ENCODE measurements around the gene NPBWR2.
A peak's percentile ranks its signal among the peaks of the same experiment; 100 is the strongest.

NPBWR2 gene

DNA sequence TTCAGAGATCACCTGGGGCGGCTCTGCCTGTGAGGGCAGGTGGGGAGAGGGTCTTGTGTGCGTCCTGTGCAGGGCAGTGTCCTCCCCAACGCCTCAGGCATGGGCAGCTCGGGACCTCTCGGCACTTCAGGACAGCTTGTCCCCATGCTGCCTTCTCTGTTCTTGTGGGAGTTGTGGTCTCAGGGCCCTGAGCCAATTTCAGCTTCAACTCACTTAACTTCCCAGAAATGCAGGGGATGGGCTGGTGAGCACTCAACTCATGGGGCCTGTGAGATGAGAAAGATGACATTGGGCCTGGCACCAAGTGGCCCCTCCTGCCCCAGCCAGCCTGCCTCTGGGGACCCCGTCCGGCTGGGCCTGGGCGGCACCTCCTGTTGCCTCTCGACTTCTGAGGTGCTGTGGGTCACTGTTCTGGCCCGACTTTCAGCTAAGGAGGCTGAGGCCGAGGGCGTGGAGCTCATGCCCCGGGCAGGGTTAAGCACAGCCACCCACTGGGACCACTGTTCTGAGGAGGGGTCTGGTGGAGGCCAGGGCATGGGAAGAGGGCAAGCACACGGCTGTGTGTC lies 34.8 kb downstream of the NPBWR2 start:
- no peak for DNase-seq
- no peak for ATAC-seq

DNA sequence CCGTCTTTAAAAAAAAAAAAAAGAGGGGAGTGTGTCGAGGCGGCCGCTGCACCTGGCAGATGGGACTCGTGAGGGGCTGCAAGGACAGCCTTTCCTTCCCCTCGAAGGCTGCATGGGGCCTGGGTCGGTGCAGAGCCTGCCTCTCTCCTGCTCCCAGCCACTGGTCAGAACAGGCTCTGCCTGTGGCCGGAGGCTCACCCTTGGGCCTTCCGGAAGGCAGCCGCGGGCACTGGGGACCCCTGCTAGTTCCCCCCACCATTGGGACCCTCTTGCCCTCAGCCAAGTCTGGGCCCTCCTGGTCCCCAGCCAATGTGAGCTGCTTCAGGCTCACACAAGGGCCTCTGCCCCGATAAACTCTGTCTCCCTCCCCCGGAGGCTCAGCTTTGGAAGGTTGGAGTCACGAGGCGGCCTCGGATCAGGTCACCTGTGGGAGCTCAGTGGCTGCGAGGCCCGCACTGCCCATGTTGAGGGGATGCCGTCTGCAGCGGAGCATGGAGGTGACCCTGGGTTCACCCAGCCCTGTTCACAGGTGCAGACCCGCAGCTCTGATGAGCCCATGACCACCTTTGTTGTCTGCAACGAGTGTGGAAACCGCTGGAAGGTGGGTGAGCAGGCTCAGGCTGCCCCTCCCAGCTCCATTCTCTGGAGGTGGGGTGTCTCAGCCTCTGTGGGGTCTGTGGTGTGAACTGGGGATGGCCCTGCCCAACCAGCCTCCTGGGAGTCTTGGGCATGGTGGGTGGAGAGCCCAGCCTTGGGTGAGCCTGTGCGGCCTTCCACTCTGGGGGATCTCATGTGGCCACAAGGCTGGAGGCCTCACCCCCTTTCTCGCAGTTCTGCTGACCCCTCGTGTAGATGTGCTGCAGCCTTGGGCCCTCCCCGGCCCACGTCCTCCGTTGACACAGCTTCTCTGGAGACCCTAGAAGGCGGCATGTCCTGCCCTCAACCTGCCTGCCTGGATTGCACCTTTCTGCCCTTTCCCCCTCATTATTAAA lies 35.7 kb downstream of the NPBWR2 start:
- no peak for DNase-seq
- ATAC-seq: no peak

- ATAC-seq: no peak
These were observed 36.9 kb downstream of the NPBWR2 start for GRCh38 chr20:64070244-64070993.

DNA sequence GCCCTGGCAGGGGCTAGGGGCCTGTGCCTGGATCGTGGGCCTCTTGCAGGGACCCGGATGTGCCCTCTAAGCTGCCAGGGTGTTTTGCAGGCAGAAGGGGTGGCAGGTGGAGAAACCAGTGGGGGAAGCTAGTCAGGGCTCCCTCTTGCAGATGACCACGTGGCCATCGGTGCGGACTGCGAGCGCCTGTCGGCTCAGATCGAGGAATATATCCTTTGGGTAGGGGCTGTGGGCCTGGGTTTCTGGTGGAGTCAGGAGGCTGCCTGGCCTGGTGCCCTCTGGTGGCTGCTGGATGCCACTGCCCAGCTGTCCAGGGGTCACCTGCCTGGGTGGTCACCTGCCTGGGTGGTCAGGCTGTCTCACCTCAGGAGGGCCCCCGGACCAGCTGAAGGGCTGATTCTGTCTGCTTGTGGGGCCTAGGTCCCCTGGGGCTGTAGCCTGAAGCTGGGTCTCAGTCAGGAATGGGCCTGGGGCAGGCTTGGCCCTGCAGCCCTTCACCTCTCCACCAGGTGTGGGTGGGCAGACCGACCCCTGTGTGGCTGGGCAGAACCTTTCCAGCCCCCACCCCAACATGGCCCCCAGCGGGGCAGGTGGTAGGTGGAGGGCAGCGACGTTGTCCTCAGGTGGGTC lies 37.6 kb downstream of the NPBWR2 start:
- no peak for DNase-seq
- no peak for ATAC-seq

More at GRCh38 chr20:64070244-64070993, 36.9 kb downstream of the NPBWR2 start:
- DNase-seq: no peak

GRCh38 chr20:64069209-64069613 lies 38.2 kb downstream of the NPBWR2 start:
- DNase-seq: no peak
- ATAC-seq: no peak

DNA sequence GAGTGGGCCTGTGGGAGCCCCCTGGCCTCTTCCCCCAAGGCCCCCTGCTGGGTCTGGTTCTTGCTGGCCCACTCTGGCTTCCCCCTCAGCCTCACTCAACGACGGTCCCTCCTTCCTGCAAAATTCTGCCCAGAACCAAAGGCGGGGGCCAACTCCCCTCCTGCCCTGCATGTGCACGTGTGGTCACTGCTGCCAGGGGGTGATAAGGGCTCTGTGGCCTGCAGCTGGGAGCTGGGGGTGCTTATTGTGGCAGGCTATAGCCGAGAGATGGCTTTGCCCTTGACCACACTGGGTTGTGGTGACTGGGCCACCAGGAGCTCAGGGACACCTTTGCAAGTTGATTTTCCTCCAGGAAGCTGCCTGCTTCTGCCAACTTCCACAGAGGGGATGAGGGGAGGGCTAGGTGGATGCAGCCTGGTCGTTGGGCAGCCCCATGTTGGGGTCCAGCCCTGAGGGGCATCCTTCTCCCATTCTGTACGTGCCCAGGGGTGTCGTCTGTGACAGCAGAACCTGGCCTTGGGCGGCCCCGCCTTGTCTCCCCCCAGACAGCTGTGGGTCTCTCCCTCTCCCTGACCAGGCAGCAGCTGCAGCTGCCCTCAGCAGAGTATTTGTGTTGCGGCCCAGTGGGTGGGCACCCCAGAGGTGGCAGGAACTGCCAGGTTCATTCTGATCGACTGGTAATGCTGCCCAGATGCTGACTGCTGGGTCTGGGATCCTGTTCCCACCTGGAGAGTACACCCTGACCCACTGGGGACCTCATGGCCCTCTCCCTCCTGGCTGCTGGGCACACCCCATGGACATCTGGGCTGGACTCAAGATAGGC lies 38.8 kb downstream of the NPBWR2 start:
- ATAC-seq (no peak), DNase-seq (no peak)

DNA sequence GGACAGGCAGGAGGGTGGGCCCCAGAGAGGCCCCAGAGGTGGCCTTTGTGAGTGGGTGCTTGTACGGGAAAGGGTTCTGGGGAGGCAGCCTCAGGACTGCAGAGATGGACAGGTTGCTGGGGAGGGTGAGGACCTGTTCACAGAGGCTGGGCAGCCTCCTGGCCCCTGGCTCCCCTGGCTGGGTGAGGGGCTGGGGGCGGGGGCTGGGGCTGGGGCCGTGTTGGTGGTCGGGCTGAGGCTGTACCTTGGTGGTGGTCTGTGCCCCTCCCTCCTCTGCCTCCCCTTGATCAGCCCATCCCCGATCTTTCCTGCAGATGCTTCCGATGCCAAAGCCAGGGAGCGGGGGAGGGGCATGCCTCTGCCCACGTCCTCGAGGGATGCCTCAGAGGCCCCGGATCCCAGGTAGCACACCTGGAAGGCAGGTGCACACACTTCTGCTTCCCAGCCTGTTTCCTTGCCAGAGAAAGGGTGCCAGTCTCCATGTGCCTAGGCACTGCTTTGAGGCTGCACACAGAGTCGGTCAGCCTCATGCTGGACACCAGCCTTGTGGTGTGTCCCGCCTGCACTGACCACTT lies 39.5 kb downstream of the NPBWR2 start:
- DNase-seq (no peak), ATAC-seq (no peak)

DNA sequence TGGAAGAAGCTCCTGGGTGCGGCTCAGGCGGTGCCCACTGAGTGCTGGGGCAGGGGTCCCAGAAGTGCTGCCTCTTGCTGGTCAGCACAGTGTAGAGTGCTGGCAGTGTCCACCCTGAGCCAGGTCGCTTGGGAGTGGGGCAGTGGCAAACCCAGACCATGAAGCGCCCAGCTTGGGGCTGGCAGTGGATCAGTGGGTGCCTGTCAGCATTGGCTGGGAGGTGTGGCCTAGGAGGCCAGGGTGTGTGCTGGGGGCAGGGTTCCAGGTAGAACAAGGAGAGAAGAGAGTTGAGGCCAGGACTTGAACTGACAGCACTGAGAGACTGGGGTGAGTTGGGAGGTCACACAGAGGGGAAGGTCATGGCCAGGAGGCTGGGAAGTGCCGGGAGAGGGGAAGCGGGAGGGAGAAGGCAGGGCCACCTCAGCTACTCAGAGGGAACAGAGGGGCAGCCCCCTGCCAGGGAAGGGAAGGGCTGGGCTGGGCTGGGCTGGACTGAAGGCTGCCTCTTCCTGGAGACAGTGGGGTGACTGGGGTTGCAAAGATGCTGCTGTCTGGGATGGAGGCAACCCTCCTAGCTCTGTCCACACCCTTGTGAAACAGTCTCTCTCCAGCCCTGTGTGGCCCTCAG lies 40.2 kb downstream of the NPBWR2 start:
- ATAC-seq: no peak

DNA sequence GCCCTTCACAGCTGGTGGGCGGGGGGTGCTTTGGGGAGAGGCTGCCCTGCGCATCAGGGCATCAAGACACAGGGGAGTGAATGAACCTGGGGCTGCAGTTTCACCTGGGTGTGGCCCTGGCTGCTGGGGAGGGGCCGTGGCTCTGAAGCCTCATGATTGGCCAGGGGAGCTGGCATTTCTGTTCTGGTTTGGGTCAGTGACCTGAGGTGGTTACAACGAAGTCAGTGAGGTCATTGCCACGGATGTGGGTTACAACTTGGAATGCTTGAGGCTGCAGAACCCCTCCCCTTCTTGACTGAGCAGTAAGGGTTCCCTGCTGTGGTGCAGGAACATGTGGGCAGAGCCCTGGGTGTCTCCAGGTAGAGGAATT lies 41.4 kb downstream of the NPBWR2 start:
- ATAC-seq: peak; percentile 58

More for the DNA sequence above, 40.2 kb downstream of the NPBWR2 start:
- no peak for DNase-seq

GRCh38 chr20:64065062-64065973 lies 42.0 kb downstream of the NPBWR2 start:
- DNase-seq (no peak), ATAC-seq (no peak)

More for the DNA sequence above, 41.4 kb downstream of the NPBWR2 start:
- DNase-seq: peak; percentile 72

DNA sequence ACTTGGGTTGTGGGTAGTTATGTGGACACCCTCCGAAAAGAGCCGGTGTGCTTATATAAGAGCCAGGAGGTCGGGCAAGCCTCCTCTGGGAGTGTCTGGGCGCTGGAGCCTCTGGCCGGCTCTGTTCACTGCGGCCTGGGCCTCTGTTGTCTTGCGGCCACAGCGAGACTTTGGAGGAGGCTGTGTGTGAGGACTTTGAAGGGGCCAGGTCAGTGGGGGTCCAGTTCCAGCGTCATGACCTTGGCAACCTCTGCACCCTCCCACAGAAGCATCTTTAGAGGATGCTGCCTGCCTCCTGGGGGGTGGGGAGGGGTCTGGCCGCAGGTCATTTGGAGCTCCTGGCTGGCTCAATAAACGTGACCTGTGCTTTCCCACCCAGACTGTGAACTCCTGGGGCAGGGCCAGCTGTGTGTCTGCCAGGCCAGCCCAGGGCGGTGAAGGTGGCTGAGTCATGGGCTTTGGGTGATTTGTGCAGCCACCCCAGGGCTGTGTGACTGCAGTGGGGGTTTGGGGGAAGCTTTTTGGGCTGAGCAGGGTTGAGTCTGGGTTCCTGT lies 43.1 kb downstream of the NPBWR2 start:
- ATAC-seq (no peak), DNase-seq (no peak)

DNA sequence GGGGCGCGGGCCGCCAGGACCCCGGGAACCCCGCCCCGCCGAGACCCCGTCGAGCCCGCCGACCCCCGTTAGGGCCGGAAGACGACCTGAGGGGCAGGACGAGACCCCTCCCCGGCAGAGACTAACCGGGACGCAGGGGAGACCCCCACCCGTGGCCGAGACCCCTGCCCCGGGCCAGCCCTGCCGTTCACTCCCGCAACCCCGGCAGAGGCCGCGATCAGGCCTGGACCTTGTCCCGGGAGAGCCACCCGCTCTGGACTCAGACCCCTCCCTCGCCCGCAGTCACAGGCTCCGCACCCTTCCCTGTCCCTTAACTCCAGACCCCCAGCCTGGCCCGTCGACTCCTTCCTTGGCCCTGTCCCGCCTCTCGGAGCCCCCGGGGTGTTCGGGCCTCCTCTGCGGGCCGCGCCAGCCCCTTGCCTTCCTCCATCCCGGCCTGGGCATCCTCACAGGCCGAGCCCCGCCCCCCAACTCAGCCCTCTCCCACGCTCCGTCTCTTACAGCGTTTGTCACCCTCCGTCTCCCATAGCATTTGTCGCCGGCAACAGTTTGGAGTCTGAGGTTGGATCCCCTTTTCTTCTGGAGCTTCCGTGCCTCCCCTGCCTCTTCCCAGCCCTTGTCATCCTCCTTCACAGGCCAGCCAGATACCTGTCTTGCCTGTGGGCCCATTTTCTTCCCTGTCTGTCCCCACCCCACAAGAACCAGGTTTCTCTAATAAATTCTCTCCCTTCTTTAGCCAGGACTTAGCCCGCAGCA lies 43.8 kb downstream of the NPBWR2 start:
- peak; percentile 65 for DNase-seq
- no peak for ATAC-seq

DNA sequence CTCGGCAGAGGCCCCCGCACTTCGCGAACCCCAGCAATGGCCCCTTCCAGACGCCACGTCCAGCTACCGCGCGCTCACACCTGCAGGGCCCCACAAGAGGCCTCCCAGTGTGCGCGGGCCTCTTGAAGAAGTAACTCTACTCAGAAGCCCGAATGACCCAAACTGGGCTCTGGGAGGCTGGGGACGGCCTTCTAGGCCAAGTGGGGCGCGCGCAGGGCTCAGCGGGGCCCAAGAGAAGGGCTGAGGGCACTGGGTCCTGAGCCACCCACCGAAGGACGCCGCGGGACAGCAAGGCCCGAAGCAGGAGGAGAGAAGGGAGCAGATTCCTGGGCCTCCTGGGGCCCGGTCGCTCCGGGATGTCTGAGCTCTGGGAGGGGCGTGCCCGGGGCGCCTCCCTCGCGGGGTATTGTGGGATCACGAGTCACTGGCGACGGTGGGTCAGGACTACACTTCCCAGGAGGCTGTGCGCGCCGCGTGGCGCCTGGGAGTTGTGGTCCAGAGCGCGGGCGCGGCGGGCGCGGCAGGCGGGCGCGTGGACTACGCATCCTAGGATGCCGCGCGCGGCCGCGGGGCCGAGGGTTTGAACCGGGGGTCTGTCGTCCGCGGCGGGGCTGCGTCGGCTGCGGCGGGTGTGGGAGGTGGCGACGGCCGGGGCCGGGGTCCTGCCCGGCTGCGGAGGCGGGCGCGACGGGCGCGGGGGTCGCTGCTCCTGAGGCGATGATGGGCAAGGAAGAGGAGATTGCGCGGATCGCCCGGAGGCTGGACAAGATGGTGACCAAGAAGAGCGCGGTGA lies 44.6 kb downstream of the NPBWR2 start, which contains the start of gene TCEA2:
Gene TCEA2, plus strand, starts transcription at position 603 of the 793 bp plus-strand sequence. Its CDS starts 115 bp downstream, at position 718.
- peak; percentile 88 for ATAC-seq

GRCh38 chr20:64062276-64062595 lies 45.1 kb downstream of the NPBWR2 start:
- DNase-seq: no peak
- ATAC-seq: no peak

More for the DNA sequence above, 44.6 kb downstream of the NPBWR2 start, which contains the start of gene TCEA2:
- DNase-seq: peak; percentile 96

- no peak for DNase-seq
- ATAC-seq: no peak
These were observed 48.8 kb downstream of the NPBWR2 start for GRCh38 chr20:64058536-64058935.

DNA sequence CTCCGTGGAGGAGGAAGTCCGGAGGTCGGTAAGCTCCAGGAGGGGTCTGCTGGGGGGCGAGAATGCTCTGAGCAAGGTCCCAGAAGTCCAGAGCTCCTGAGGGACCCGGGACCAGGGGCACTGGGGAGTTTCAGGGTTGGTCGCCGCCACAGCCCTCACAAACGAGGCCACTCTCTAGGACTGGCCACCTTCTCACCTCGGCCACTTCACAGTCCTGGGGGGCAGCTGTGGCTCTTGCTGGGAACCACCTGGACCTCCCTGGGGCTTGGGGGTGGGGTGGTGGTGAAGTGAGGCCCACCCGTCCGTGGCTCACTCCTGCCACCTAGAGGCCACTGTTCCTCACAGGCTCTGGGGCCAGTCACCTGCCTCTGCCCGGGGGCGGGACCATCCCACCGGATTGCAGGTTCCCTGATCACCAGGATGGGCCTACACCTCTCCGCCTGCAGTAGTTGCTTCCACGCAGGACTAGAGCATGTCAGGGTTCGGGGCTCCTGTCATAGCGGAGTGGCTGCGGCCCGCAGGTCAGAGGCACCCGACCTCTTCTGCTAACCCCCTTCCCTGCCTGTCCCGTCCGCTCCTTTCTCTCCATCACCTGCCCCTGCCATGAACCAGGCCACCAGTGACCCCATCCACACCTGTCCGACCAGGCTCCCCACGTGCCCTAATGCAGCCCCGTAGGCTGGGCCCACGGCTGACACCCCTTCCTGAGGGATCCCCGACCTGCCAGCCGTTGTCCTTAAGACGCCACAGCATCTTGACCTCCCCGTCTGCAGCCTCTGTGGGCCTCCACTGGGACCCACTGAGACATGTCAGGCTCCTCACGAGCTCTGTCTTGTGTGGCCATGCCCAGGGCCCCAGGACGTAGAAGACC lies 49.5 kb downstream of the NPBWR2 start:
- peak; percentile 95 for DNase-seq
- peak; percentile 67 for ATAC-seq

Measured in stimulated activated naive CD8-positive, alpha-beta T cell treated with anti-CD3 and anti-CD28 coated beads, Interleukin-15, Interleukin-2, amounts not matched to agents 100 U/mL and 50 U/mL, for 24 hours (primary cell).